ENCODE results near the gene RGCC. TPM values are rescaled to one million over a fixed set of nuclear protein-coding genes. Genes with fewer than 3 reads are reported as not detected.

Gene RGCC
- total RNA-seq, 1 donor from 2014 or later = 1.6 TPM

DNA sequence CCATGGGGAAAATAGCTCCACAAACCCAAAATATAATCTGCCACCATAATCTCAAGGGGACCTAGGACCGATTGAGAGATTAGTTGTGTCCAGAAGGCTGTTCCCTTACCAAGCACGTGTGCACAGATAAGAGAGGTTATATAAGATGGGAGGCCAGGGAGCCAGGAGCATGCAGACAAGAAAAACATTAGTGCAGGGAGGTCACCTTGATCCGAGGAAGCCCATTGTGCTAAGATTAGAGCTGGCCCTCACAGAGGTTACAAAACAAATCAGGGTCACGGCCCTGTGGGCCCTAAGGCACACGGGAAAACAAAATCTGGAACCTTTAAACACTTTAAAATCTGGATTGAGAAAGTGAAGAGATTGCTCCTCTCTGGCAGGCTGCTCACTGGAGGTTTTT, 37.7 kb downstream of the RGCC start:
- H3K9me3 Mint-ChIP-seq (ENCODE audit: unreplicated experiment) = no peaks in the 10 kb centered on the region
- peak; percentile 27 for DNase-seq (ENCODE audit: extremely low spot score, unreplicated experiment)
- TF ChIP-seq, protein P1, sequence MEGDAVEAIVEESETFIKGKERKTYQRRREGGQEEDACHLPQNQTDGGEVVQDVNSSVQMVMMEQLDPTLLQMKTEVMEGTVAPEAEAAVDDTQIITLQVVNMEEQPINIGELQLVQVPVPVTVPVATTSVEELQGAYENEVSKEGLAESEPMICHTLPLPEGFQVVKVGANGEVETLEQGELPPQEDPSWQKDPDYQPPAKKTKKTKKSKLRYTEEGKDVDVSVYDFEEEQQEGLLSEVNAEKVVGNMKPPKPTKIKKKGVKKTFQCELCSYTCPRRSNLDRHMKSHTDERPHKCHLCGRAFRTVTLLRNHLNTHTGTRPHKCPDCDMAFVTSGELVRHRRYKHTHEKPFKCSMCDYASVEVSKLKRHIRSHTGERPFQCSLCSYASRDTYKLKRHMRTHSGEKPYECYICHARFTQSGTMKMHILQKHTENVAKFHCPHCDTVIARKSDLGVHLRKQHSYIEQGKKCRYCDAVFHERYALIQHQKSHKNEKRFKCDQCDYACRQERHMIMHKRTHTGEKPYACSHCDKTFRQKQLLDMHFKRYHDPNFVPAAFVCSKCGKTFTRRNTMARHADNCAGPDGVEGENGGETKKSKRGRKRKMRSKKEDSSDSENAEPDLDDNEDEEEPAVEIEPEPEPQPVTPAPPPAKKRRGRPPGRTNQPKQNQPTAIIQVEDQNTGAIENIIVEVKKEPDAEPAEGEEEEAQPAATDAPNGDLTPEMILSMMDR (IDR thresholded peaks at IDR 0.05) = no peak
- peaks cover 34% of the 10 kb centered on the region for H3K27me3 Mint-ChIP-seq (ENCODE audit: unreplicated experiment)
- no peak overlapping the region for H3K27ac Mint-ChIP-seq (ENCODE audit: unreplicated experiment)
- no peaks in the 10 kb centered on the region for H3K4me1 Mint-ChIP-seq (ENCODE audit: unreplicated experiment)
- no peak overlapping the region for H3K4me3 Mint-ChIP-seq (ENCODE audit: unreplicated experiment)
- no peaks in the 10 kb centered on the region for H3K36me3 Mint-ChIP-seq (ENCODE audit: unreplicated experiment)

DNA sequence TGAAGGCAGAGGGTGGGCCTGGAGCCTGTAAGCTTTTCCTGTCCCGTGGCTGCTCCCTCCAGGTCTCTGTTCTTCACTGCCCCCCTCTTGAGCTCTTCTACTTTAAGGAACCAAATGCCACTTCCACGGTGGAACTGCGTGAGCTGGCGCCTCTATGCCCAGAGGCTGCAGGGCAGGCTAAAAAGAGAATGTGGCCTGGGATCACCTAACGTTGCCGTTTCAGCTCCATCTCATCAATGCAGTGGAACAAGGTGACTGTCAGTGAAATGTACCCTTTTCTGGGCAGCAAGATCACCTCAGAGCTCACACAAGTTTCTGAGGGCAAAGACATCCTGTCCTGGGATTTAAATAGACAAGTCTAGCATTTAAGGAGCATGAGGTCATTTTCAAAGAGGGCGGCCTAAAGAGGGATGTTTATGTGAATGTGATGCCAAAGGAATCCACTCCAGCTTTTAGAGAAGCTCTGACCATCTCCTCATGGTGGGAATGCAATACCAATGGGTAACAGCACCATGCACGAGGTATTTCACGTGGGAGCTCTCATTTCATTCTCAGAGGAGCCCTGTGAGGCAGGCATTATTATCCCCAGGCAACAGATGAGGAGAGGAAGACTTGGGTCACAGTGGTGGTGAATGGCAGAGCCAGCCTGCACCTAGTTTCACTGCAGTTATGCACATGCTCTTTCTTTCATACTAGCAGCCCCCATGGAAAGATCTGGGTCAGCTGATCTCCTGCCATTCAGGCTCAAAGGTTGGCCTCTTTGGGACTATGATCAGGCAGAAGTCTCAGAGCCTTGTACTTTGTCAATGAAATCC, 39.3 kb downstream of the RGCC start:
- H3K36me3 Mint-ChIP-seq (ENCODE audit: unreplicated experiment) = no peaks in the 10 kb centered on the region
- H3K4me3 Mint-ChIP-seq (ENCODE audit: unreplicated experiment) = no peak overlapping the region
- DNase-seq (ENCODE audit: extremely low spot score, unreplicated experiment) = peak; percentile 62
- no peak overlapping the region for H3K27ac Mint-ChIP-seq (ENCODE audit: unreplicated experiment)
- TF ChIP-seq, protein P1 (IDR thresholded peaks at IDR 0.05) = no peak
- no peaks in the 10 kb centered on the region for H3K9me3 Mint-ChIP-seq (ENCODE audit: unreplicated experiment)
- peaks cover 26% of the 10 kb centered on the region for H3K27me3 Mint-ChIP-seq (ENCODE audit: unreplicated experiment)
- no peaks in the 10 kb centered on the region for H3K4me1 Mint-ChIP-seq (ENCODE audit: unreplicated experiment)

DNA sequence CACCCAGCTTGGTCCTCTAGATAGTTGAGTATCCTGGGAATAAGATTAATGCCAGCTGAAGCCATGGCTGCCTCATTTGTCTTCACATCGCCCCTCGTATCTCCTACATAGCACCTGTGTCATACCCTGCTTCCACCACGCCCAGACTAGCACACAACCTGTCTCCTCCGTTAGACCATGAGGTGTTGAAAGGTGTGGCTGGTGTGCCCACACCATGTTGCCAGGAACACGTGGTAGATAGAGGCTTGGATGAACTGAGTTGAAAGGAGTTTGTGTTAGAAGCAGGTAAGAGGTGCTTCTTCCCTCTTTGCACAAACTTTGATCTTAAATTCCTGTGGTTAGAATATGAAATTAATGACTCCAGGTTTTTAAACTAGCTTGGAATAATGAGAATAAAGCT, 40.1 kb downstream of the RGCC start:
- TF ChIP-seq, protein P1 (IDR thresholded peaks at IDR 0.05) = no peak
- Mint-ChIP-seq H3K4me1 (ENCODE audit: unreplicated experiment) (no peaks in the 10 kb centered on the region), H3K4me3 (ENCODE audit: unreplicated experiment) (no peak overlapping the region), H3K27me3 (ENCODE audit: unreplicated experiment) (peaks cover 24% of the 10 kb centered on the region), H3K36me3 (ENCODE audit: unreplicated experiment) (no peaks in the 10 kb centered on the region), H3K27ac (ENCODE audit: unreplicated experiment) (no peak overlapping the region), H3K9me3 (ENCODE audit: unreplicated experiment) (no peaks in the 10 kb centered on the region)
- peak; percentile 34 for DNase-seq (ENCODE audit: extremely low spot score, unreplicated experiment)

DNA sequence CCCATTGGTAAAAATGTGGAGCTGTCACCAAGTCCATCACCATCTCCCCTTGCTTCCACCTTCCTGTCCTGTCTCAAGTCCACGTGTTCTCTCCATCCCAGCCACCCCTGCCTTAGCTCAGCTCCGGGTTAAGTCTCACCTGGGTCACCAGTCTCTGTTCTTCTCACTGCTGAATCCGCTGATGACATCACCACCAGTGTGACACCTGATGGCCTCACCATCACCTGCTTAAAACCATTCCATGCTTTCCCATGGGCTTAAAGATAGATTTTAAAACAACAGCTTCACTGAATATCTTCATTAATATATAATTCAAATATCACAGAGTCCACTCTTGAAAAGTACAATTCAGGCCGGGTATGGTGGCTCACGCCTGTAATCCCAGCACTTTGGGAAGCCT, 42.1 kb downstream of the RGCC start:
- Mint-ChIP-seq H3K36me3 (ENCODE audit: unreplicated experiment) (no peaks in the 10 kb centered on the region), H3K27me3 (ENCODE audit: unreplicated experiment) (peaks cover 21% of the 10 kb centered on the region), H3K4me1 (ENCODE audit: unreplicated experiment) (no peaks in the 10 kb centered on the region), H3K27ac (ENCODE audit: unreplicated experiment) (no peak overlapping the region), H3K9me3 (ENCODE audit: unreplicated experiment) (peaks cover 10% of the 10 kb centered on the region), H3K4me3 (ENCODE audit: unreplicated experiment) (no peak overlapping the region)
- TF ChIP-seq, protein P1 (IDR thresholded peaks at IDR 0.05) = no peak
- no peak for DNase-seq (ENCODE audit: extremely low spot score, unreplicated experiment)

DNA sequence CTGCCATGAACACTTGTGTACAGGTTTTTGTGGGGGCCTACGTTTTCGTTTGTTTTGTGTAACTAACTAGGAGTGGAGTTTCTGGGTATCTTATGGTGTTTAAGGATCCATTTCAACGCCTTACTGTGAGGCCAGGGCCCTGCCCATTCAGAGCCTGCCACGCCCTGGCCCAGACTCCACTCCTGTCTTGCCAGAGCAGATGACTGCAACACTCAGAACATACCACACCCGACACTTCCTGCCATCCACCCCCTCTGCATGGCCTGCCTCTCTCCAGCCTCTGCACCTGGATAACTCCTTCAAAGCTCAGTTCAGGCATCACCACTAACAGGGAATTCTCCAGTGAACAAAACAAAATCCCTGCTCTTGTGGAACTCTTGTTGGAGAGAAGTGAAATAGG, 43.2 kb downstream of the RGCC start:
- TF ChIP-seq, protein P1 (IDR thresholded peaks at IDR 0.05) = no peak
- no peaks in the 10 kb centered on the region for H3K36me3 Mint-ChIP-seq (ENCODE audit: unreplicated experiment)
- no peaks in the 10 kb centered on the region for H3K4me1 Mint-ChIP-seq (ENCODE audit: unreplicated experiment)
- peaks cover 13% of the 10 kb centered on the region for H3K9me3 Mint-ChIP-seq (ENCODE audit: unreplicated experiment)
- DNase-seq (ENCODE audit: extremely low spot score, unreplicated experiment) = peak; percentile 36
- peaks cover 14% of the 10 kb centered on the region for H3K27me3 Mint-ChIP-seq (ENCODE audit: unreplicated experiment)
- no peak overlapping the region for H3K4me3 Mint-ChIP-seq (ENCODE audit: unreplicated experiment)
- no peak overlapping the region for H3K27ac Mint-ChIP-seq (ENCODE audit: unreplicated experiment)

Measured in osteocyte (in vitro differentiated cells).